IMR-90 (cell line): Measurements from ENCODE around the gene CTSO. TPM values are rescaled to one million over a fixed set of nuclear protein-coding genes. Genes with fewer than 3 reads are reported as not detected.
A peak's percentile ranks its signal among the peaks of the same experiment; 100 is the strongest.

ENCODE experiments used
- ATAC-seq: fragments of 200-7000 bp; cut with Tn5 transposase; 2 replicates; pipeline ENCODE4 v1.9.1; 2020; ENCODE audit warnings: low read depth, mild to moderate bottlenecking, moderate library complexity
- BruUV-seq: library from RNA; stranded (reverse); fragments of 400-500 nt; replicated peaks from 2 replicates; lab custom pipeline; 2021; lab: Mats Ljungman, UMichigan
- CTCF ChIA-PET: fragments of 300-600 bp; formaldehyde crosslinking; extraction: SDS; loops from one replicate; lab custom pipeline; 2021; ENCODE audit warnings: antibody characterized with exemption; lab: Yijun Ruan, JAX
- POLR2A ChIA-PET: fragments of 300-600 bp; sonication (Branson Sonifier 250); formaldehyde crosslinking; loops from one replicate; lab custom pipeline; 2022; ENCODE audit warnings: antibody characterized with exemption; ENCODE audit not compliant: unreplicated experiment; lab: Charles Lee
- DNase-seq: peaks from one replicate; pipeline ENCODE4 v3.0.0; 2013
- H2AFZ ChIP-seq: replicated peaks from 2 replicates; pipeline ENCODE3; 2013; ENCODE audit warnings: low read length, mild to moderate bottlenecking; ENCODE audit not compliant: poor library complexity
- H2AK5ac ChIP-seq: 2 replicates; pipeline ENCODE4 v1.6.1; 2013; ENCODE audit warnings: low read depth, low read length, inconsistent platforms
- H2AK9ac ChIP-seq: replicated peaks from 2 replicates; pipeline ENCODE3; 2013; ENCODE audit warnings: mild to moderate bottlenecking, low read depth, low read length, moderate library complexity; ENCODE audit not compliant: poor library complexity
- H2BK120ac ChIP-seq: 2 replicates; pipeline ENCODE4 v1.6.1; 2013; ENCODE audit warnings: low read depth, low read length, inconsistent platforms
- H2BK15ac ChIP-seq: 3 replicates; pipeline ENCODE4 v1.6.1; 2013; ENCODE audit warnings: low read depth, low read length, inconsistent platforms
- H2BK20ac ChIP-seq: 2 replicates; pipeline ENCODE4 v1.6.1; 2013; ENCODE audit warnings: low read depth, mild to moderate bottlenecking, inconsistent platforms, low read length, moderate library complexity
- H2BK5ac ChIP-seq: 2 replicates; pipeline ENCODE4 v1.6.1; 2013; ENCODE audit warnings: mild to moderate bottlenecking, low read depth, low read length, inconsistent platforms; ENCODE audit not compliant: poor library complexity, severe bottlenecking
- H3K14ac ChIP-seq: replicated peaks from 2 replicates; pipeline ENCODE4 v1.6.1; 2013; ENCODE audit warnings: low read depth, low read length, inconsistent platforms
- H3K18ac ChIP-seq: 2 replicates; pipeline ENCODE4 v1.6.1; 2013; ENCODE audit warnings: low read depth, low read length, control low read depth
- H3K23ac ChIP-seq: 2 replicates; pipeline ENCODE4 v1.6.1; 2013; ENCODE audit warnings: low read depth, low read length, inconsistent platforms
- H3K27ac ChIP-seq: 2 replicates; pipeline ENCODE4 v1.5.1; 2013; ENCODE audit warnings: mild to moderate bottlenecking, control low read depth, low read length; ENCODE audit not compliant: insufficient read depth
- H3K27me3 ChIP-seq: 2 replicates; pipeline ENCODE4 v1.6.1; 2013; ENCODE audit warnings: low read length; ENCODE audit not compliant: control insufficient read depth, insufficient read depth
- H3K36me3 ChIP-seq: 2 replicates; pipeline ENCODE4 v1.6.1; 2013; ENCODE audit warnings: low read length, mixed read lengths; ENCODE audit not compliant: control insufficient read depth, insufficient read depth
- H3K4ac ChIP-seq: 2 replicates; pipeline ENCODE4 v1.6.1; 2013; ENCODE audit warnings: low read depth, low read length, inconsistent platforms
- H3K4me1 ChIP-seq: 2 replicates; pipeline ENCODE4 v1.6.1; 2013; ENCODE audit warnings: low read length, mixed read lengths; ENCODE audit not compliant: control insufficient read depth, insufficient read depth
- H3K4me2 ChIP-seq: 2 replicates; pipeline ENCODE4 v1.6.1; 2013; ENCODE audit warnings: low read depth, mild to moderate bottlenecking, control low read depth, low read length, moderate library complexity
- H3K4me3 ChIP-seq: 2 replicates; pipeline ENCODE4 v1.5.1; 2013; ENCODE audit warnings: low read depth, mild to moderate bottlenecking, control low read depth, low read length, moderate library complexity; ENCODE audit not compliant: insufficient read depth
- H3K56ac ChIP-seq: 2 replicates; pipeline ENCODE4 v1.6.1; 2013; ENCODE audit warnings: low read length, inconsistent platforms; ENCODE audit not compliant: insufficient read depth; ENCODE audit errors: extremely low read depth
- H3K79me1 ChIP-seq, 2 experiments: 2 replicates each; pipeline ENCODE4 v1.6.1; 2013; ENCODE audit warnings: low read length in 2 of 2, inconsistent platforms in 1 of 2, low read depth in 1 of 2
- H3K9ac ChIP-seq: 2 replicates; pipeline ENCODE4 v1.6.1; 2013; ENCODE audit warnings: low read depth, low read length, control low read depth
- H3K9me1 ChIP-seq: 2 replicates; pipeline ENCODE4 v1.6.1; 2013; ENCODE audit warnings: low read length, inconsistent platforms; ENCODE audit not compliant: insufficient read depth
- H3K9me3 ChIP-seq: 2 replicates; pipeline ENCODE4 v1.6.1; 2013; ENCODE audit warnings: low read length; ENCODE audit not compliant: control insufficient read depth, insufficient read depth
- H4K20me1 ChIP-seq: 2 replicates; pipeline ENCODE4 v1.6.1; 2013; ENCODE audit warnings: low read length, inconsistent platforms; ENCODE audit not compliant: insufficient read depth
- H4K5ac ChIP-seq: 2 replicates; pipeline ENCODE4 v1.6.1; 2013; ENCODE audit warnings: mild to moderate bottlenecking, low read depth, low read length, control low read depth
- H4K8ac ChIP-seq, 2 experiments: 2 replicates each; pipeline ENCODE4 v1.6.1; 2013; ENCODE audit warnings: low read depth in 2 of 2, low read length in 2 of 2, control low read depth in 1 of 2, inconsistent platforms in 1 of 2
- H4K91ac ChIP-seq: 2 replicates; pipeline ENCODE4 v1.6.1; 2013; ENCODE audit warnings: low read depth, low read length, inconsistent platforms; ENCODE audit not compliant: insufficient read depth
- CHD1 ChIP-seq: IDR thresholded peaks from 2 replicates; pipeline ENCODE4 v1.6.1; 2012; ENCODE audit warnings: low read depth, low read length, improper control_type of control experiment
- MAFK ChIP-seq: IDR thresholded peaks from 2 replicates; pipeline ENCODE4 v1.6.1; 2012; ENCODE audit warnings: low read depth, low read length, improper control_type of control experiment
- WGBS, 2 experiments: methylation state at CpG; one replicate each; pipeline versions ENCODE4 v1.1.5 to v1.1.7; 2013; ENCODE audit warnings: missing lambda C conversion rate in 2 of 2; ENCODE audit not compliant: insufficient read length in 1 of 2; ENCODE audit errors: extremely low coverage in 2 of 2; 5-methylcytosine and 5-hydroxymethylcytosine counted together
- dilution Hi-C: fragments of 300-500 bp; cut with HindIII; formaldehyde crosslinking; loops from one replicate; pipeline ENCODE4 v1.14.3; 2018; ENCODE audit warnings: low sequenced_read_pairs; ENCODE audit not compliant: unreplicated experiment
- in situ Hi-C: fragments of 300-500 bp; cut with MboI; formaldehyde crosslinking; loops from 3 replicates; pipeline ENCODE4 v1.14.3; 2019; ENCODE audit warnings: low sequenced_read_pairs, inconsistent platforms, mixed read lengths
- intact Hi-C: fragments of 100-400 bp; cut with micrococcal nuclease; formaldehyde crosslinking; loops from 2 replicates; pipeline ENCODE4 v1.10.0; 2022
- polyA plus RNA-seq, 3 experiments: library from polyadenylated mRNA; depleted of rRNA; stranded (reverse); fragments of >200 nt; gene quantifications; 2 replicates each; pipeline ENCODE4 v1.2.3, GENCODE V29; 2012; ENCODE audit warnings: low replicate concordance in 1 of 3
- total RNA-seq: library from RNA; depleted of rRNA; stranded (reverse); fragments of >200 nt; gene quantifications from 2 replicates; pipeline ENCODE4 v1.2.3, GENCODE V29; 2012

CTSO gene
- total and polyA plus RNA-seq, 2 of the 4 experiments (the other 2 are of a cell fraction) = 2.9 to 3.9 TPM

- no peak overlapping the region for H4K91ac ChIP-seq
- H2AK5ac ChIP-seq = no peak overlapping the region; the same call in 1 of the 2 replicates
- H3K79me1 ChIP-seq = no peaks in the 10 kb centered on the region
- 100% methylated on average over 3 of the region's 4 CpGs; no CpG with 5 or more reads in 1 of the 2 experiments for WGBS, 2 experiments
- dilution Hi-C loops (no loop called here), in situ Hi-C loops (no loop called here), intact Hi-C loops (no loop called here)
- H3K36me3 ChIP-seq = no peaks in the 10 kb centered on the region
- POLR2A ChIA-PET = no interaction called here
- CTCF ChIA-PET = no interaction called here
- H2BK120ac ChIP-seq = no peak overlapping the region
- no peak overlapping the region for H2BK15ac ChIP-seq
- no peak for ATAC-seq
- no peak overlapping the region for H2BK5ac ChIP-seq
- no peak overlapping the region for H3K56ac ChIP-seq
- peaks cover 2% of the 10 kb centered on the region; the same call in 1 of the 2 replicates for H3K27me3 ChIP-seq
- H3K9me1 ChIP-seq = no peaks in the 10 kb centered on the region
- no peak overlapping the region for H3K27ac ChIP-seq
- H3K14ac ChIP-seq = no peak overlapping the region
- peaks cover 2% of the 10 kb centered on the region; the same call in 1 of the 2 replicates for H3K4me1 ChIP-seq
- no peaks in the 10 kb centered on the region for H3K9me3 ChIP-seq
- H4K5ac ChIP-seq = peak overlapping the region; percentile 72; the same call in 1 of the 2 replicates
- no TSS peak for BruUV-seq
- H4K8ac ChIP-seq = no peak overlapping the region
- no peak overlapping the region for H3K9ac ChIP-seq
- no peak overlapping the region for H3K4ac ChIP-seq
- H3K4me2 ChIP-seq = no peak overlapping the region
- no peak overlapping the region for H3K23ac ChIP-seq
- no peak overlapping the region for H2BK20ac ChIP-seq
- peak overlapping the region; percentile 62 for H3K18ac ChIP-seq
- no peak overlapping the region for H2AK9ac ChIP-seq
- TF ChIP-seq MAFK = peak; percentile 64
- TF ChIP-seq CHD1 = no peak
- no peaks in the 10 kb centered on the region for H4K20me1 ChIP-seq
- H2AFZ ChIP-seq = no peak overlapping the region
- DNase-seq = no peak
- H3K4me3 ChIP-seq = no peak overlapping the region
Measured at GRCh38 chr4:155908187-155909139, 45.2 kb downstream of the CTSO start.
